GM23338 (cell line): Measurements from ENCODE around the gene WIPF3.

Source experiments
- JUNB ChIP-seq: IDR thresholded peaks from one replicate; pipeline ENCODE4 v1.6.1; 2016; ENCODE audit warnings: antibody characterized with exemption; ENCODE audit not compliant: unreplicated experiment
- POLR2AphosphoS5 ChIP-seq: IDR thresholded peaks from 2 replicates; pipeline ENCODE4 v1.6.1; 2016; ENCODE audit warnings: antibody characterized with exemption, low read depth
- TF ChIP-seq, protein P1 (sequence below), 2 experiments: fragments of 200-600 bp in 1 of 2; sonication (generic) in 1 of 2; conservative IDR thresholded peaks; 2 replicates each; pipeline versions ENCODE4 v1.5.1 to v1.6.1; 2016 to 2017; ENCODE audit warnings: antibody characterized with exemption in 2 of 2, low read depth in 2 of 2, mild to moderate bottlenecking in 2 of 2, moderate library complexity in 1 of 2
- TF ChIP-seq, protein P2 (sequence below): IDR thresholded peaks from one replicate; pipeline ENCODE4 v1.6.1; 2018; ENCODE audit warnings: antibody characterized with exemption; ENCODE audit not compliant: unreplicated experiment

DNA sequence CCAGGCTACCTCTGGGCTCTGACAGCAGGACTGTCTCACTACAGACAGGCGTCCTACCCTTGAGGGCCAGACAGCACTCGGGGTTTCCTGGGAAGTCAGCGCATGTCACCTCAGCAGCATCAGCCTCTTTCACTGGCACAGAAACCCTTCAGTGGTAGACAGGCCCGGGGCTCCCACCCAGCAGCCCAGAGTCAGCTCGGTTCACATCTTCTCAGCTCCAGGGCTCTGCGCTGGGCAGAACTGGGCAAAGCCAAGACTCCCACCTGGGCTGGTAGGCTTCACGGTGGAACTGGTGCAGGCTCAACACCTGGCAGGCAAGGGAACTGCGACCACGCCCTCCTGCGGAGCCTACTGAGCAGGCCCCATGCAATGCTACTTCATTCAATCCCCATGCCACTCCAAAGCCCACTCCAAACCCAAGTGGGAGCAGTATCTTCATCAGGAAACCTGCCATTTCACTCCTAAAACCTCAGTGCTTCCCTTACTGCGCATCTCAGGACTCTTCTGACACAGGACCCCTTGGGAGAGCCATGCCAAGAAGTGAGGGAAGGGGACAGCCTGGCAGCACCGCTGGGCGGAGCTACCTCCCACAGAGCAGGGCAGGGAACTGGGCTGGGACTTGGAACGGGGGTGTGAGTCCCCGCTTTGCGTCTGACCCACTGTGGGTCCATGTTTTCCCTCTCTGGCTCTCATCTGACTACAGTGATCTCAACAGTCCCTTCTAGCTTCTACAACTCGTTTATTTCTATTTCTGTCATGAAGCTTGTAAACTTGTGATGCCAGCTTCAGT, 122.9 kb downstream of the WIPF3 start:
- TF ChIP-seq, protein P1, sequence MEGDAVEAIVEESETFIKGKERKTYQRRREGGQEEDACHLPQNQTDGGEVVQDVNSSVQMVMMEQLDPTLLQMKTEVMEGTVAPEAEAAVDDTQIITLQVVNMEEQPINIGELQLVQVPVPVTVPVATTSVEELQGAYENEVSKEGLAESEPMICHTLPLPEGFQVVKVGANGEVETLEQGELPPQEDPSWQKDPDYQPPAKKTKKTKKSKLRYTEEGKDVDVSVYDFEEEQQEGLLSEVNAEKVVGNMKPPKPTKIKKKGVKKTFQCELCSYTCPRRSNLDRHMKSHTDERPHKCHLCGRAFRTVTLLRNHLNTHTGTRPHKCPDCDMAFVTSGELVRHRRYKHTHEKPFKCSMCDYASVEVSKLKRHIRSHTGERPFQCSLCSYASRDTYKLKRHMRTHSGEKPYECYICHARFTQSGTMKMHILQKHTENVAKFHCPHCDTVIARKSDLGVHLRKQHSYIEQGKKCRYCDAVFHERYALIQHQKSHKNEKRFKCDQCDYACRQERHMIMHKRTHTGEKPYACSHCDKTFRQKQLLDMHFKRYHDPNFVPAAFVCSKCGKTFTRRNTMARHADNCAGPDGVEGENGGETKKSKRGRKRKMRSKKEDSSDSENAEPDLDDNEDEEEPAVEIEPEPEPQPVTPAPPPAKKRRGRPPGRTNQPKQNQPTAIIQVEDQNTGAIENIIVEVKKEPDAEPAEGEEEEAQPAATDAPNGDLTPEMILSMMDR (conservative IDR thresholded peaks at IDR 0.05; ENCODE audit: low read depth in 2 of 2), result no peak
- no peak for TF ChIP-seq POLR2AphosphoS5
- TF ChIP-seq JUNB, result no peak
- TF ChIP-seq, protein P2, sequence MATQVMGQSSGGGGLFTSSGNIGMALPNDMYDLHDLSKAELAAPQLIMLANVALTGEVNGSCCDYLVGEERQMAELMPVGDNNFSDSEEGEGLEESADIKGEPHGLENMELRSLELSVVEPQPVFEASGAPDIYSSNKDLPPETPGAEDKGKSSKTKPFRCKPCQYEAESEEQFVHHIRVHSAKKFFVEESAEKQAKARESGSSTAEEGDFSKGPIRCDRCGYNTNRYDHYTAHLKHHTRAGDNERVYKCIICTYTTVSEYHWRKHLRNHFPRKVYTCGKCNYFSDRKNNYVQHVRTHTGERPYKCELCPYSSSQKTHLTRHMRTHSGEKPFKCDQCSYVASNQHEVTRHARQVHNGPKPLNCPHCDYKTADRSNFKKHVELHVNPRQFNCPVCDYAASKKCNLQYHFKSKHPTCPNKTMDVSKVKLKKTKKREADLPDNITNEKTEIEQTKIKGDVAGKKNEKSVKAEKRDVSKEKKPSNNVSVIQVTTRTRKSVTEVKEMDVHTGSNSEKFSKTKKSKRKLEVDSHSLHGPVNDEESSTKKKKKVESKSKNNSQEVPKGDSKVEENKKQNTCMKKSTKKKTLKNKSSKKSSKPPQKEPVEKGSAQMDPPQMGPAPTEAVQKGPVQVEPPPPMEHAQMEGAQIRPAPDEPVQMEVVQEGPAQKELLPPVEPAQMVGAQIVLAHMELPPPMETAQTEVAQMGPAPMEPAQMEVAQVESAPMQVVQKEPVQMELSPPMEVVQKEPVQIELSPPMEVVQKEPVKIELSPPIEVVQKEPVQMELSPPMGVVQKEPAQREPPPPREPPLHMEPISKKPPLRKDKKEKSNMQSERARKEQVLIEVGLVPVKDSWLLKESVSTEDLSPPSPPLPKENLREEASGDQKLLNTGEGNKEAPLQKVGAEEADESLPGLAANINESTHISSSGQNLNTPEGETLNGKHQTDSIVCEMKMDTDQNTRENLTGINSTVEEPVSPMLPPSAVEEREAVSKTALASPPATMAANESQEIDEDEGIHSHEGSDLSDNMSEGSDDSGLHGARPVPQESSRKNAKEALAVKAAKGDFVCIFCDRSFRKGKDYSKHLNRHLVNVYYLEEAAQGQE, result no peak
